Measurements from ENCODE around the gene CDT1. TPM values are rescaled to one million over a fixed set of nuclear protein-coding genes. Genes with fewer than 3 reads are reported as not detected.
A peak's percentile ranks its signal among the peaks of the same experiment; 100 is the strongest.

CDT1 gene
- total and polyA plus RNA-seq, 10 of the 15 experiments (the other 5 are each of a cell fraction or from before 2014, with no cell fraction given): 0.50 to 87.6 (median 8.8) TPM

- no peak for TF ChIP-seq E4F1 (IDR thresholded peaks at IDR 0.05; ENCODE audit: borderline replicate concordance, partially characterized antibody)
- TF ChIP-seq NKRF (conservative IDR thresholded peaks at IDR 0.05): peak; percentile 35; the same call in 1 of the 2 replicates
- no peak for TF ChIP-seq ZBTB11 (CRISPR knock-in tag; IDR thresholded peaks at IDR 0.05)
- peak; percentile 52; the same call in 1 of the 2 replicates for TF ChIP-seq EED (IDR thresholded peaks at IDR 0.05; ENCODE audit: low read depth)
- no peak for TF ChIP-seq NR2C1 (IDR thresholded peaks at IDR 0.05)
- no peak for TF ChIP-seq NR2C2 (IDR thresholded peaks at IDR 0.05; ENCODE audit: borderline replicate concordance, control insufficient read depth, insufficient read length, low read depth)
- no peak for TF ChIP-seq MLLT1 (IDR thresholded peaks at IDR 0.05)
- no peak for TF ChIP-seq NBN (IDR thresholded peaks at IDR 0.05)
- no peak for TF ChIP-seq RBBP5 (conservative IDR thresholded peaks at IDR 0.05)
- TF ChIP-seq CREB1 (IDR thresholded peaks at IDR 0.05; ENCODE audit: low read depth): no peak
- TF ChIP-seq PBX3 (IDR thresholded peaks at IDR 0.05; ENCODE audit: insufficient replicate concordance, low read depth, low read length): no peak
- TF ChIP-seq JUND (IDR thresholded peaks at IDR 0.05; ENCODE audit: low read depth, low read length): no peak
- TF ChIP-seq HDAC6 (IDR thresholded peaks at IDR 0.05; ENCODE audit: unreplicated experiment): no peak
- no peak for TF ChIP-seq TCF3 (IDR thresholded peaks at IDR 0.05; ENCODE audit: borderline replicate concordance, insufficient read depth, low read depth, low read length)
- TF ChIP-seq SKIL (IDR thresholded peaks at IDR 0.05; ENCODE audit: low read depth, poor library complexity, severe bottlenecking): no peak
- no peak for TF ChIP-seq TBL1XR1 (IDR thresholded peaks at IDR 0.05; ENCODE audit: low read depth, low read length)
These were observed 19.3 kb upstream of the CDT1 start (continued) for GRCh38 chr16:88784074-88784855.
